Activated CD4-positive, alpha-beta memory T cell treated with anti-CD3 and anti-CD28 coated beads, Interleukin-2, amount 10 ng/mL, durations not matched to agents 7 days and 5 days (primary cell): ENCODE measurements around the gene DHX8. TPM values are rescaled to one million over a fixed set of nuclear protein-coding genes. Genes with fewer than 3 reads are reported as not detected.

Experiments
- CTCF ChIA-PET: fragments of 350-600 bp; sonication (Branson Sonifier 250); formaldehyde crosslinking; loops from one replicate; lab custom pipeline; 2021; ENCODE audit warnings: antibody characterized with exemption, inconsistent platforms; lab: Charles Lee
- POLR2A ChIA-PET: fragments of 350-600 bp; sonication (Branson Sonifier 250); formaldehyde crosslinking; loops from one replicate; lab custom pipeline; 2021; ENCODE audit warnings: antibody characterized with exemption; lab: Charles Lee
- DNase-seq: peaks from one replicate; pipeline ENCODE4 v3.0.0-alpha.2; 2020
- H3K27ac Mint-ChIP-seq: one replicate; pipeline ENCODE4 v1.8.0; 2021; ENCODE audit warnings: mild to moderate bottlenecking, mixed read lengths
- H3K27me3 Mint-ChIP-seq: one replicate; pipeline ENCODE4 v1.8.0; 2021; ENCODE audit warnings: mixed read lengths
- H3K36me3 Mint-ChIP-seq: one replicate; pipeline ENCODE4 v1.8.0; 2021; ENCODE audit warnings: low read depth, mixed read lengths
- H3K4me1 Mint-ChIP-seq: one replicate; pipeline ENCODE4 v1.8.0; 2021; ENCODE audit warnings: mixed read lengths
- H3K4me3 Mint-ChIP-seq: one replicate; pipeline ENCODE4 v1.8.0; 2021; ENCODE audit warnings: mild to moderate bottlenecking, mixed read lengths
- H3K9me3 Mint-ChIP-seq: one replicate; pipeline ENCODE4 v1.8.0; 2021; ENCODE audit warnings: mixed read lengths
- total RNA-seq, 2 experiments: library from RNA; stranded (reverse); gene quantifications; one replicate each; pipeline ENCODE4 v1.2.3, GENCODE V29; 2021

The DHX8 gene
- total RNA-seq, 2 experiments from 2014 or later = 59.8 to 61.3 TPM

GRCh38 chr17:43560461-43561427, 77.0 kb downstream of the DHX8 start:
- no peak overlapping the region for H3K4me3 Mint-ChIP-seq
- H3K27me3 Mint-ChIP-seq = peaks cover 33% of the 10 kb centered on the region
- no peak overlapping the region for H3K27ac Mint-ChIP-seq
- CTCF ChIA-PET = no interaction called here
- H3K4me1 Mint-ChIP-seq = peaks cover 7% of the 10 kb centered on the region
- POLR2A ChIA-PET = interaction anchor here (2.0 kb wide), 1 partner anchor 15 kb away, joined by 5 read pairs; no protein-coding TSS in a partner anchor
- no peaks in the 10 kb centered on the region for H3K36me3 Mint-ChIP-seq
- DNase-seq = no peak
- no peaks in the 10 kb centered on the region for H3K9me3 Mint-ChIP-seq

- ChIA-PET POLR2A (no interaction called here), CTCF (no interaction called here)
- no peak overlapping the region for H3K4me3 Mint-ChIP-seq
- no peak for DNase-seq
- H3K9me3 Mint-ChIP-seq = no peaks in the 10 kb centered on the region
- H3K27me3 Mint-ChIP-seq = peaks cover 29% of the 10 kb centered on the region
- no peaks in the 10 kb centered on the region for H3K4me1 Mint-ChIP-seq
- no peaks in the 10 kb centered on the region for H3K36me3 Mint-ChIP-seq
- no peak overlapping the region for H3K27ac Mint-ChIP-seq
These were observed 79.2 kb downstream of the DHX8 start for GRCh38 chr17:43562679-43563599.

- no peak for DNase-seq
- Mint-ChIP-seq H3K27ac (no peak overlapping the region), H3K9me3 (no peaks in the 10 kb centered on the region), H3K4me1 (no peaks in the 10 kb centered on the region), H3K36me3 (no peaks in the 10 kb centered on the region), H3K4me3 (no peak overlapping the region), H3K27me3 (peaks cover 28% of the 10 kb centered on the region)
- CTCF ChIA-PET = no interaction called here
- POLR2A ChIA-PET = interaction anchor here (0.6 kb wide), 1 partner anchor 387 kb away, joined by 3 read pairs; no protein-coding TSS in a partner anchor
These were observed 80.1 kb downstream of the DHX8 start for GRCh38 chr17:43563600-43564594.

- no peak for DNase-seq
- H3K4me3 Mint-ChIP-seq = no peak overlapping the region
- H3K36me3 Mint-ChIP-seq = no peaks in the 10 kb centered on the region
- no peak overlapping the region for H3K27ac Mint-ChIP-seq
- H3K4me1 Mint-ChIP-seq = no peaks in the 10 kb centered on the region
- ChIA-PET CTCF (interaction anchor here (1.1 kb wide), 1 partner anchor 102 kb away, joined by 3 read pairs; no protein-coding TSS in a partner anchor), POLR2A (no interaction called here)
- H3K9me3 Mint-ChIP-seq = no peaks in the 10 kb centered on the region
- peaks cover 10% of the 10 kb centered on the region for H3K27me3 Mint-ChIP-seq
These were observed 84.8 kb downstream of the DHX8 start for GRCh38 chr17:43568506-43569082.

GRCh38 chr17:43570518-43570928, 86.7 kb downstream of the DHX8 start:
- POLR2A ChIA-PET = no interaction called here
- H3K4me1 Mint-ChIP-seq = no peaks in the 10 kb centered on the region
- H3K27ac Mint-ChIP-seq = no peak overlapping the region
- H3K36me3 Mint-ChIP-seq = no peaks in the 10 kb centered on the region
- H3K27me3 Mint-ChIP-seq = peaks cover 6% of the 10 kb centered on the region
- no peak for DNase-seq
- CTCF ChIA-PET = interaction anchor here (1.1 to 1.6 kb wide), 4 partner anchors 13 to 196 kb away, joined by 3 to 8 read pairs (median 4); no protein-coding TSS in a partner anchor
- H3K4me3 Mint-ChIP-seq = no peak overlapping the region
- no peaks in the 10 kb centered on the region for H3K9me3 Mint-ChIP-seq

- POLR2A ChIA-PET = no interaction called here
These were observed 88.7 kb downstream of the DHX8 start for GRCh38 chr17:43572368-43572980.

GRCh38 chr17:43573579-43574321, 90.0 kb downstream of the DHX8 start:
- DNase-seq = no peak
- H3K36me3 Mint-ChIP-seq = no peaks in the 10 kb centered on the region
- no peak overlapping the region for H3K4me3 Mint-ChIP-seq
- peaks cover 6% of the 10 kb centered on the region for H3K27me3 Mint-ChIP-seq
- peaks cover 10% of the 10 kb centered on the region for H3K4me1 Mint-ChIP-seq
- ChIA-PET CTCF (interaction anchor here (0.6 to 5.8 kb wide), 5 partner anchors 52 to 193 kb away, joined by 3 to 35 read pairs (median 4); no protein-coding TSS in a partner anchor), POLR2A (no interaction called here)
- no peaks in the 10 kb centered on the region for H3K9me3 Mint-ChIP-seq
- no peak overlapping the region for H3K27ac Mint-ChIP-seq

More at GRCh38 chr17:43572368-43572980, 88.7 kb downstream of the DHX8 start:
- CTCF ChIA-PET = interaction anchor here (1.1 kb wide), 1 partner anchor 51 kb away, joined by 3 read pairs; no protein-coding TSS in a partner anchor
- Mint-ChIP-seq H3K4me3 (no peak overlapping the region), H3K27me3 (peaks cover 6% of the 10 kb centered on the region), H3K27ac (no peak overlapping the region), H3K9me3 (no peaks in the 10 kb centered on the region), H3K4me1 (peaks cover 2% of the 10 kb centered on the region), H3K36me3 (no peaks in the 10 kb centered on the region)
- no peak for DNase-seq

- H3K4me1 Mint-ChIP-seq = peaks cover 15% of the 10 kb centered on the region
- no peak overlapping the region for H3K27ac Mint-ChIP-seq
- ChIA-PET POLR2A (no interaction called here), CTCF (interaction anchor here (1.0 to 5.8 kb wide), 6 partner anchors 60 to 192 kb away, joined by 3 to 35 read pairs (median 4); no protein-coding TSS in a partner anchor)
- H3K4me3 Mint-ChIP-seq = no peak overlapping the region
- peaks cover 6% of the 10 kb centered on the region for H3K27me3 Mint-ChIP-seq
- no peak for DNase-seq
- H3K9me3 Mint-ChIP-seq = no peaks in the 10 kb centered on the region
- no peaks in the 10 kb centered on the region for H3K36me3 Mint-ChIP-seq
These were observed 90.6 kb downstream of the DHX8 start for GRCh38 chr17:43574348-43574747.

GRCh38 chr17:43574896-43575525, 91.2 kb downstream of the DHX8 start:
- Mint-ChIP-seq H3K4me3 (no peak overlapping the region), H3K36me3 (no peaks in the 10 kb centered on the region), H3K27ac (no peak overlapping the region), H3K4me1 (peaks cover 20% of the 10 kb centered on the region), H3K27me3 (peaks cover 6% of the 10 kb centered on the region), H3K9me3 (no peaks in the 10 kb centered on the region)
- CTCF ChIA-PET = interaction anchor here (0.6 to 5.8 kb wide), 10 partner anchors 34 to 191 kb away, joined by 3 to 35 read pairs (median 4); no protein-coding TSS in a partner anchor
- no peak for DNase-seq
- POLR2A ChIA-PET = interaction anchor here (1.6 to 1.9 kb wide), 2 partner anchors 14 to 207 kb away, joined by 5 read pairs; no protein-coding TSS in a partner anchor
